ENCODE results near the gene HPSE2.
A peak's percentile ranks its signal among the peaks of the same experiment; 100 is the strongest.

The HPSE2 gene

GRCh38 chr10:98420786-98421185 lies 814.9 kb downstream of the HPSE2 start:
- DNase-seq = no peak

GRCh38 chr10:98419469-98420261 lies 816.0 kb downstream of the HPSE2 start:
- no peak for DNase-seq

DNA sequence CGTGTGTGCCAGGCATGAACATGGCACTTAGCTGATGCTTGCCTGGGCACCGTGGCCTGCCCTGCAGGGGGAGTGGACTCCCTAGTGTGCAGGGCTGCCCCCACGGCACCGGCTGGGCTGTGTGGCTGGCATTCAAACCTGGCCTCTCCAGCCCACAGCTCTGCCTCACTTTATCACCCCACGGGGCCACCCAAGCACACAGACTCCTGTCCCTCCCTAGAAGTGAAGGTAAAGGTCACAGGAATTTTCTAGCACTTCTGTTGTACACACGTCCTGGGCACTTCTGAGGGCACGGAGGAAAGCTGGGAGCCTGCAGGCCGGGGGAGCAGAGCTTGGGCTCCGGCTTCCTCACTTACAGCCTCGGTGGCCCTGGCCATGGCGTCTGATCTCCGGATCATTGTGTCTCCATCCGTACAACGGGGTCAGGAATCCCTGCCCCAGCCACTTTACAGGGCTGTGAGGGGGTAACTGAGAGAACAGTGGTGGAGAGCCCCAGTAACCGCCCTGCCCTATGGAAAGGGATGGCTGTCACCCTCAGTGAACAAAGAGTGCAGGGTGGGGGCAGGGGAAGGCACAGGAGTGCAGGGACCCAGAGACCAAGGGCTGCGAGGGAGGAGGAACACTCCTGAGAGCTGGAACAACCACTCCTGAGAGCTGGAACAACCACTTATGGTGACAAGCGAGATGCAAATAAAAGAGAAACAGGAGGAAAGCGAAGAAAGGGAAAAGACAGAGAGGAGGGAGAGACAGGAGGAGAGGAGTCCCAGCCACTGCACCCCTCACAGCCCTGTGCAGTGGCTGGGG lies 816.8 kb downstream of the HPSE2 start:
- DNase-seq = no peak

DNA sequence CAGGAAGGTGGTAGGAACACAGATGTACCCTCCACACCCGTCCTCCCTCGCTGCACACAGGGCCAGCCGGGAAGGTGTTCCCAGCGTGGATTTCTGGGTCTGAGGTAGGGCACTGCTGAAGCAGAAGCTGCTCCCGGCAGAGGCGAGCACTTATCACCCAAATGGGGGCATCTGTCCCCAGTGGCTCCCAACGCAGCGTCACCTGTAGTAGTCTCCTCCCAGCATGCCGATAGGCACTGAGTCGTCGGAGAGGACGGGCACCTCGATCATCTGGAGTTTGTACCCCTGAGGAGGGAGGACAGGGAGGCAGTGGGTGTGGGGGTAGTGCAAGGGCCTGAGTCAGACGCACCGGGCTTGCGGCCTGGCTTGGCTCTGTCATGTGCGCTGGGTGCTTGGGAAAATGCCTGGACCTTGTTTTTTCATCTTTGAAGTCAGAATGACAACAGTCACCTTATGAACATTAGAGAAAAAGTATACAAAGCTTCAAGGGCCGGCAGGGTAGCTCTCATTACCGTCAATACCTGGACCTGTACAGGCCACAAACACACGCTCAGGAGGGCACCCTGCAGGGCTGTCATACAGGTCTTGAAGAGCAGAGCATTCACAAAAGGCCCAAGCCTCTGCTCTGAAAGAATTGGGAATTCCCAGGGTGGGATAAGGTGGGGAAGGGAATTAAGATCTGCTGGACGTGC lies 817.5 kb downstream of the HPSE2 start:
- DNase-seq = no peak

- DNase-seq = no peak
Observed at GRCh38 chr10:98417481-98417959, 818.1 kb downstream of the HPSE2 start.

GRCh38 chr10:98416606-98417388 lies 818.9 kb downstream of the HPSE2 start:
- no peak for DNase-seq

GRCh38 chr10:98415731-98416119 lies 819.9 kb downstream of the HPSE2 start:
- DNase-seq = no peak

- peak; percentile 55 for DNase-seq
Observed at GRCh38 chr10:98414932-98415730, 820.5 kb downstream of the HPSE2 start, which contains the start of gene PYROXD2. TSS of gene PYROXD2 (minus strand) at chr10:98415182. CDS start at chr10:98415135, 47 bp downstream.

GRCh38 chr10:98414578-98414931 lies 821.1 kb downstream of the HPSE2 start:
- DNase-seq = no peak

DNA sequence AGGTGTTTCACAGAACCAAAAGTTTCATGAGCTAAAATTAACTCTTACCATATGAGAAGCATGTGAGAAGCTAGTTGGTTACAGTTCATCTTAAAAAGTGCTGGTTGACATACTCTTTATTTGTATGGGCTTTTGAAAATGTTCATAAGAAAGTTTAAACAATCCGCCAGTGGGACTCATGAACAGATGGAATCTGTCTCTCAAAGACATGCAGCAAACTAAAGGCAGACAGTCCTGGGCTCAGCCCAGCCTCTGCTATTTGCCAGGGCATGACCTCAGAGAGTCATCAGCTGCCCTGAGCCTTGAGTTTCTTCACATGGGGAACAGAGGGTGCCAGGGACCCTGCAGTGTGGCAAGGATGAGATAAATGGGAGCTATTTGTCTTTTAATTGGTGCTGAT lies 823.9 kb downstream of the HPSE2 start:
- no peak for DNase-seq

DNA sequence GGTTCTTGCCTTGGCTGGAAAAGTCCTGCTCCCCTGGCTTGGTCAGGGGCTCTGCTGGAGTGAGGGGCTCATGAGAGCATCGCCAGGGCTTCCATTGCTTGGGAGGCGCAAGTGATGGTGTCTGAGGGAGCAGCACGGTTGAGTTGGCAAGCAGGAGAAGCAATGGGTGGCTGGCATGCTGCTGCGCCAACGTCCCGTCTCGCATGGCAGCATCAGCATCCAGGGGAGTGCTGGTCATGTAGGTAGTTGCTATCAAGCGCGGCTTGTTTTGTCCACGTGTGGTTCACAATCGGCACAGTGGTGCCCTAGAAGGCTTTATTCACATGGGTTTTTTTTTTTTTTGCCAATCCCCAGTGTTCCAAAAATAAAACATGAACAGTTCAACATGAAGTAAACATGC lies 824.5 kb downstream of the HPSE2 start:
- DNase-seq = no peak

GRCh38 chr10:98410759-98411158 lies 824.9 kb downstream of the HPSE2 start:
- no peak for DNase-seq

- DNase-seq = no peak
Observed at GRCh38 chr10:98410135-98410743, 825.4 kb downstream of the HPSE2 start.

- no peak for DNase-seq
Observed at GRCh38 chr10:98408799-98409198, 826.9 kb downstream of the HPSE2 start.

DNA sequence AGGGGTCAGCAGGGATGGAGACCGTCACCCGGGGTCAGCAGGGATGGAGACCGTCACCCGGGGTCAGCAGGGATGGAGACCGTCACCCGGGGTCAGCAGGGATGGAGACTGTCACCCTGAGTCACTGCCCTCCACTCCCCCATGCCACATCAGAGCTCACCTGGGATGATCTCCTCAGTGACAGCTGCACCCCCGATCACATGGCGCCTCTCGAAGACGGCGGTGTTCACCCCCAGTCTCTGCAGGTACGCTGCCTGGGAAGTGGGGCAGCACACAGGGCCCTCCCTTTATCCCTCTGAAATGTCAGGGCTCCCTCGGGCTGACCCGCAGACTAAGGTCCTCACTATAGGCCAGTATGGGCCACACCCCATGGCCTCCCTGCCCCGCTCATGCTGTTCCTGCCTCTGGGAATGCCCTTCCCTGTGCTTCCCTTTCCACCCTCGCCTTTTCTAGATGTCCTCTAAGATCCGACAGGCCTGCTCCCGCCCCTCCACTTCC lies 827.9 kb downstream of the HPSE2 start:
- DNase-seq = no peak
